ENCODE measurements around the gene RABGAP1L. TPM values are rescaled to one million over a fixed set of nuclear protein-coding genes. Genes with fewer than 3 reads are reported as not detected.

RABGAP1L gene
- total and polyA plus RNA-seq, 4 donors: 4.8 to 53.5 (median 18.8) TPM

DNA sequence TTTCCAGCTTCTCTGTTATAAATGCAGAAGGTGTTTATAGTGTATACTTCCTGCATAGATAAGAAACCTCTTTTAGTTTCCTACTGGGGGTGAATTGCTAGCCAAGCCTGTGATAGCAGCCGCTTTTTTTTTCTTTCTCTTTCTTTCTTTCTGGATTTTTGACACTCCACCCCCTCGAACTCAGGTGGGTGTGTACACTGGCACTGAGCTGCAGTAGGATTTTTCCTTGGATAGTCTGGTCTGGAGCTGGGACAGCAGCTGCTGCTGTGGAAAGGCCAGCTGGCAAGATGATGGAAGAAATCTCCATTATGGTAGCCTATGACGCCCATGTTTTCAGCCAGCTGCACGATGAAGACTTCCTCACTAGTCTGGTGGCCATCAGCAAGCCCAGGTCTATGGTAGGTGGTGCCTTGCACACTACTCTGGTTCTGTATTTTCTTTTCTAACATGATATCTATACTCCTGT is 717.9 kb downstream of the RABGAP1L start:
- Histone ChIP-seq H3K27ac (ENCODE audit: low read depth in 1 of 2, low read length in 2 of 2) (no peak overlapping the region), H3K27me3 (ENCODE audit: control insufficient read depth in 4 of 4, insufficient read depth in 4 of 4, low read length in 3 of 4) (no peaks in the 10 kb centered on the region), H3K4me1 (ENCODE audit: control insufficient read depth in 4 of 4, insufficient read depth in 4 of 4, low read length in 3 of 4) (peaks cover 1 to 12% (median 8%) of the 10 kb centered on the region in 4 donors), H3K36me3 (ENCODE audit: control insufficient read depth in 4 of 4, insufficient read depth in 3 of 4, low read depth in 1 of 4, low read length in 3 of 4) (peaks cover 0 to 2% (median 0%) of the 10 kb centered on the region in 4 donors), H3K9ac (ENCODE audit: low read depth in 1 of 2, low read length in 2 of 2) (no peak overlapping the region), H3K9me3 (ENCODE audit: control insufficient read depth in 4 of 4, low read length in 3 of 4) (no peaks in the 10 kb centered on the region), H3K4me3 (ENCODE audit: low read depth in 1 of 3, low read length in 3 of 3) (no peak overlapping the region)
- TF ChIP-seq, protein P1, sequence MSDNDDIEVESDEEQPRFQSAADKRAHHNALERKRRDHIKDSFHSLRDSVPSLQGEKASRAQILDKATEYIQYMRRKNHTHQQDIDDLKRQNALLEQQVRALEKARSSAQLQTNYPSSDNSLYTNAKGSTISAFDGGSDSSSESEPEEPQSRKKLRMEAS (IDR thresholded peaks at IDR 0.05): no peak
- TF ChIP-seq FOXA1 (IDR thresholded peaks at IDR 0.05): no peak
- TF ChIP-seq EGR1 (IDR thresholded peaks at IDR 0.05; ENCODE audit: low read depth in 2 of 2): no peak
- no peak for TF ChIP-seq YY1 (IDR thresholded peaks at IDR 0.05)
- no peak for TF ChIP-seq NR2F2 (IDR thresholded peaks at IDR 0.05)
- TF ChIP-seq, protein P2, sequence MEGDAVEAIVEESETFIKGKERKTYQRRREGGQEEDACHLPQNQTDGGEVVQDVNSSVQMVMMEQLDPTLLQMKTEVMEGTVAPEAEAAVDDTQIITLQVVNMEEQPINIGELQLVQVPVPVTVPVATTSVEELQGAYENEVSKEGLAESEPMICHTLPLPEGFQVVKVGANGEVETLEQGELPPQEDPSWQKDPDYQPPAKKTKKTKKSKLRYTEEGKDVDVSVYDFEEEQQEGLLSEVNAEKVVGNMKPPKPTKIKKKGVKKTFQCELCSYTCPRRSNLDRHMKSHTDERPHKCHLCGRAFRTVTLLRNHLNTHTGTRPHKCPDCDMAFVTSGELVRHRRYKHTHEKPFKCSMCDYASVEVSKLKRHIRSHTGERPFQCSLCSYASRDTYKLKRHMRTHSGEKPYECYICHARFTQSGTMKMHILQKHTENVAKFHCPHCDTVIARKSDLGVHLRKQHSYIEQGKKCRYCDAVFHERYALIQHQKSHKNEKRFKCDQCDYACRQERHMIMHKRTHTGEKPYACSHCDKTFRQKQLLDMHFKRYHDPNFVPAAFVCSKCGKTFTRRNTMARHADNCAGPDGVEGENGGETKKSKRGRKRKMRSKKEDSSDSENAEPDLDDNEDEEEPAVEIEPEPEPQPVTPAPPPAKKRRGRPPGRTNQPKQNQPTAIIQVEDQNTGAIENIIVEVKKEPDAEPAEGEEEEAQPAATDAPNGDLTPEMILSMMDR (IDR thresholded peaks at IDR 0.05; ENCODE audit: low read depth, low read length, missing input control): no peak
- TF ChIP-seq TAF1 (conservative IDR thresholded peaks at IDR 0.05): no peak
- no peak for TF ChIP-seq RAD21 (IDR thresholded peaks at IDR 0.05)
- no peak for TF ChIP-seq HNF4G (IDR thresholded peaks at IDR 0.05)
- TF ChIP-seq GABPA (IDR thresholded peaks at IDR 0.05 in 1 of 2, conservative IDR thresholded peaks at IDR 0.05 in 1 of 2): no peak
- DNase-seq (ENCODE audit: low spot score): no peak
- 68% methylated on average over 4 of the region's 4 CpGs for WGBS

DNA sequence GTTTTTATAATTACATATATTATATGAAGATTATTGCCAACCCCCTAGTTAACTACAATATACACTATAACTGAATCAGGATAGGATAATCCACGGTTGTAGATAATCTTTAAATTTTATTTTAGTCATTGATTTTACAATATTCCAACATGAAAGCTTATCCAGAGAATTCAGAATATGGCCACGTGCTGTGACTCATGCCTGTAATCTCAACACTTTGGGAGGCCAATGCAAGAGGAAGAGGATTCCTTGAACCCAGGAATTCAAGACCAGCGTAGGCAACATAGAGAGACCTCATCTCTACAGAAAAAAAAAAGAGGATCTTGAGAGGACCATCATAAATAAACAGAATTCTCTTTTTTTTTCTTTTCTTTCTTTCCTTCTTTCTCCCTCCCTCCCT is 720.9 kb downstream of the RABGAP1L start:
- WGBS: 97% methylated on average over 3 of the region's 3 CpGs

DNA sequence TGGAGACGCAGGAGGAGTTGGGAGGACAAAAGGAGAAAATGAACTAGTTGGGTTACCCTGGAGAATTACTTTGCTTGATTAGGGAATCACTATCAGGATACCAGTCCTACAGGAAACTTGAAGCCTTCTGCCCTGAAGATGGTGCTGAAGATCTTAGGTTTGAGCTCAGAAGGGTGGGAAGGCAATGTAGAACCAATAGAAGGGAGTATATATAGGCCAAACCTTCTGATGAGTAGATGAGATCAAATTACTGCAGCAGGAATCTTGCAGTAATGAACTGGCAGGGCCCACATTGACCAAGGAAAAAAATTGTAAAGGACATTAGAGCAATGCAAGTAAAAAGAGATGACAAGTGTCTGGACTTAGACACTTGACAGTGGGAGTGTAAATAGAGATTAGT is 724.1 kb downstream of the RABGAP1L start:
- WGBS: 97% methylated on average over 1 of the region's 1 CpG
- no peak for TF ChIP-seq NR2F2 (IDR thresholded peaks at IDR 0.05)
- peak; percentile 34 to 59 for TF ChIP-seq RAD21 (IDR thresholded peaks at IDR 0.05)
- no peak for TF ChIP-seq TAF1 (conservative IDR thresholded peaks at IDR 0.05)
- TF ChIP-seq RXRA (IDR thresholded peaks at IDR 0.05): no peak
- no peak overlapping the region for H3K9ac ChIP-seq (ENCODE audit: low read depth in 1 of 2, low read length in 2 of 2)
- peaks cover 0 to 2% (median under 1%) of the 10 kb centered on the region in 4 donors for H3K36me3 ChIP-seq (ENCODE audit: control insufficient read depth in 4 of 4, insufficient read depth in 3 of 4, low read depth in 1 of 4, low read length in 3 of 4)
- no peak for DNase-seq (ENCODE audit: low spot score)
- H3K4me1 ChIP-seq (ENCODE audit: control insufficient read depth in 4 of 4, insufficient read depth in 4 of 4, low read length in 3 of 4): peaks cover 0 to 4% (median 0%) of the 10 kb centered on the region in 4 donors
- no peak overlapping the region for H3K27ac ChIP-seq (ENCODE audit: low read depth in 1 of 2, low read length in 2 of 2)
- no peaks in the 10 kb centered on the region for H3K27me3 ChIP-seq (ENCODE audit: control insufficient read depth in 4 of 4, insufficient read depth in 4 of 4, low read length in 3 of 4)
- no peak overlapping the region for H3K4me3 ChIP-seq (ENCODE audit: low read depth in 1 of 3, low read length in 3 of 3)
- no peaks in the 10 kb centered on the region for H3K9me3 ChIP-seq (ENCODE audit: control insufficient read depth in 4 of 4, low read length in 3 of 4)

More for the DNA sequence above, 720.9 kb downstream of the RABGAP1L start:
- H3K4me1 ChIP-seq (ENCODE audit: control insufficient read depth in 4 of 4, insufficient read depth in 4 of 4, low read length in 3 of 4): peaks cover 1 to 8% (median 7%) of the 10 kb centered on the region in 4 donors
- H3K9ac ChIP-seq (ENCODE audit: low read depth in 1 of 2, low read length in 2 of 2): no peak overlapping the region
- no peaks in the 10 kb centered on the region for H3K9me3 ChIP-seq (ENCODE audit: control insufficient read depth in 4 of 4, low read length in 3 of 4)
- no peak overlapping the region for H3K4me3 ChIP-seq (ENCODE audit: low read depth in 1 of 3, low read length in 3 of 3)
- H3K27ac ChIP-seq (ENCODE audit: low read depth in 1 of 2, low read length in 2 of 2): no peak overlapping the region
- H3K36me3 ChIP-seq (ENCODE audit: control insufficient read depth in 4 of 4, insufficient read depth in 3 of 4, low read depth in 1 of 4, low read length in 3 of 4): peaks cover 0 to 2% (median 0%) of the 10 kb centered on the region in 4 donors
- no peak for DNase-seq (ENCODE audit: low spot score)
- no peaks in the 10 kb centered on the region for H3K27me3 ChIP-seq (ENCODE audit: control insufficient read depth in 4 of 4, insufficient read depth in 4 of 4, low read length in 3 of 4)
- no peak for TF ChIP-seq JUND (IDR thresholded peaks at IDR 0.05)
- TF ChIP-seq, protein P2 (IDR thresholded peaks at IDR 0.05; ENCODE audit: low read depth, low read length, missing input control): no peak

All from liver (tissue), 9 donors.